MCF 10A (cell line): ENCODE data around the gene ZNF444. TPM values are rescaled to one million over a fixed set of nuclear protein-coding genes. Genes with fewer than 3 reads are reported as not detected.

Experiments used
- BruUV-seq: library from RNA; stranded (reverse); fragments of 400-500 nt; replicated peaks from 2 replicates; lab custom pipeline; 2021; lab: Mats Ljungman, UMichigan
- CTCF ChIA-PET: fragments of 300-600 bp; sonication (Branson Sonifier 250); formaldehyde crosslinking; extraction: SDS; loops from one replicate; lab custom pipeline; 2021; ENCODE audit warnings: antibody characterized with exemption, inconsistent platforms; lab: Yijun Ruan, JAX
- POLR2A ChIA-PET: fragments of 300-600, 350-650 bp; sonication (Branson Sonifier 250); formaldehyde crosslinking; extraction: SDS; loops from one replicate; lab custom pipeline; 2020; ENCODE audit warnings: antibody characterized with exemption, inconsistent platforms; lab: Yijun Ruan, JAX
- DNase-seq: peaks from one replicate; pipeline ENCODE4 v3.0.0-alpha.2; 2018; ENCODE audit not compliant: unreplicated experiment
- H3K27ac Mint-ChIP-seq: one replicate; pipeline ENCODE4 v1.8.0; 2022; ENCODE audit warnings: mild to moderate bottlenecking, low read depth, mixed read lengths; ENCODE audit not compliant: unreplicated experiment
- H3K27me3 Mint-ChIP-seq: one replicate; pipeline ENCODE4 v1.8.0; 2022; ENCODE audit warnings: mixed read lengths; ENCODE audit not compliant: insufficient read depth, unreplicated experiment
- H3K36me3 Mint-ChIP-seq: one replicate; pipeline ENCODE4 v1.8.0; 2022; ENCODE audit warnings: mild to moderate bottlenecking, moderate library complexity, mixed read lengths; ENCODE audit not compliant: insufficient read depth, unreplicated experiment
- H3K4me1 Mint-ChIP-seq: one replicate; pipeline ENCODE4 v1.8.0; 2022; ENCODE audit warnings: mixed read lengths; ENCODE audit not compliant: insufficient read depth, unreplicated experiment
- H3K4me3 Mint-ChIP-seq: one replicate; pipeline ENCODE4 v1.8.0; 2022; ENCODE audit warnings: mild to moderate bottlenecking, moderate library complexity, mixed read lengths; ENCODE audit not compliant: unreplicated experiment
- H3K9me3 Mint-ChIP-seq: one replicate; pipeline ENCODE4 v1.8.0; 2022; ENCODE audit warnings: mixed read lengths; ENCODE audit not compliant: unreplicated experiment
- CTCF ChIP-seq: fragments of 200-600 bp; IDR thresholded peaks from one replicate; pipeline ENCODE4 v1.8.0; 2022; ENCODE audit warnings: antibody characterized with exemption, mild to moderate bottlenecking; ENCODE audit not compliant: unreplicated experiment
- intact Hi-C: fragments of 100-400 bp; cut with micrococcal nuclease; formaldehyde crosslinking; loops from 2 replicates; pipeline ENCODE4 v1.14.1; 2022
- total RNA-seq: library from RNA; stranded (reverse); gene quantifications from 2 replicates; pipeline ENCODE4 v1.2.3, GENCODE V29; 2022

Gene ZNF444
- total RNA-seq, 1 experiment from 2014 or later, result 26.6 TPM

- H3K27ac Mint-ChIP-seq, result no peak overlapping the region
- no peak overlapping the region for H3K4me3 Mint-ChIP-seq
- ChIA-PET CTCF (interaction anchor here (0.5 to 1.0 kb wide), 7 partner anchors 21 to 344 kb away, joined by 3 to 9 read pairs (median 4); no protein-coding TSS in a partner anchor), POLR2A (no interaction called here)
- no peaks in the 10 kb centered on the region for H3K36me3 Mint-ChIP-seq
- H3K27me3 Mint-ChIP-seq, result no peaks in the 10 kb centered on the region
- no peak for DNase-seq
- intact Hi-C loops, result no loop called here
- no peaks in the 10 kb centered on the region for H3K9me3 Mint-ChIP-seq
- no TSS peak for BruUV-seq
- no peaks in the 10 kb centered on the region for H3K4me1 Mint-ChIP-seq
- no peak for TF ChIP-seq CTCF
These were observed 35.8 kb downstream of the ZNF444 start for GRCh38 chr19:56176881-56177280.

GRCh38 chr19:56177564-56178243 lies 36.6 kb downstream of the ZNF444 start:
- Mint-ChIP-seq H3K9me3 (no peaks in the 10 kb centered on the region), H3K27ac (no peak overlapping the region), H3K27me3 (no peaks in the 10 kb centered on the region), H3K4me1 (no peaks in the 10 kb centered on the region), H3K36me3 (no peaks in the 10 kb centered on the region), H3K4me3 (no peak overlapping the region)
- CTCF ChIA-PET, result interaction anchor here (0.6 to 0.7 kb wide), 3 partner anchors 82 to 224 kb away, joined by 4 to 9 read pairs (median 4); no protein-coding TSS in a partner anchor
- TF ChIP-seq CTCF, result no peak
- no TSS peak for BruUV-seq
- POLR2A ChIA-PET, result interaction anchor here (0.5 to 0.9 kb wide), 2 partner anchors 87 to 127 kb away, joined by 4 to 7 read pairs; no protein-coding TSS in a partner anchor
- no peak for DNase-seq
- intact Hi-C loops, result no loop called here

GRCh38 chr19:56189785-56190184 lies 48.7 kb downstream of the ZNF444 start:
- no peak for DNase-seq
- Mint-ChIP-seq H3K36me3 (no peaks in the 10 kb centered on the region), H3K4me3 (no peak overlapping the region), H3K9me3 (no peaks in the 10 kb centered on the region), H3K27me3 (no peaks in the 10 kb centered on the region), H3K27ac (no peak overlapping the region), H3K4me1 (no peaks in the 10 kb centered on the region)
- no peak for TF ChIP-seq CTCF
- ChIA-PET POLR2A (no interaction called here), CTCF (no interaction called here)
- no TSS peak for BruUV-seq
- intact Hi-C loops, result no loop called here

GRCh38 chr19:56191115-56191514 lies 50.0 kb downstream of the ZNF444 start:
- no peak overlapping the region for H3K4me3 Mint-ChIP-seq
- H3K36me3 Mint-ChIP-seq, result no peaks in the 10 kb centered on the region
- ChIA-PET CTCF (no interaction called here), POLR2A (no interaction called here)
- H3K27ac Mint-ChIP-seq, result no peak overlapping the region
- no peaks in the 10 kb centered on the region for H3K4me1 Mint-ChIP-seq
- intact Hi-C loops, result no loop called here
- TF ChIP-seq CTCF, result no peak
- DNase-seq, result no peak
- no TSS peak for BruUV-seq
- no peaks in the 10 kb centered on the region for H3K9me3 Mint-ChIP-seq
- no peaks in the 10 kb centered on the region for H3K27me3 Mint-ChIP-seq
